PC-3 (cell line): ENCODE measurements around the gene FSD1L.

ENCODE experiments used
- EZH2 ChIP-seq: fragments of 300-600 bp; sonication (generic); IDR thresholded peaks from one replicate; pipeline ENCODE4 v1.6.1; 2017; ENCODE audit warnings: antibody characterized with exemption, mild to moderate bottlenecking, low read length; ENCODE audit not compliant: unreplicated experiment
- EZH2phosphoT487 ChIP-seq: fragments of 300-600 bp; sonication (generic); IDR thresholded peaks from 2 replicates; pipeline ENCODE4 v1.6.1; 2018; ENCODE audit warnings: mild to moderate bottlenecking, antibody characterized with exemption, low read length, borderline replicate concordance
- TF ChIP-seq, protein P1 (sequence below): fragments of 300-600 bp; sonication (generic); conservative IDR thresholded peaks from 2 replicates; pipeline ENCODE4 v1.5.1; 2017; ENCODE audit warnings: antibody characterized with exemption, low read depth, mild to moderate bottlenecking, low read length

DNA sequence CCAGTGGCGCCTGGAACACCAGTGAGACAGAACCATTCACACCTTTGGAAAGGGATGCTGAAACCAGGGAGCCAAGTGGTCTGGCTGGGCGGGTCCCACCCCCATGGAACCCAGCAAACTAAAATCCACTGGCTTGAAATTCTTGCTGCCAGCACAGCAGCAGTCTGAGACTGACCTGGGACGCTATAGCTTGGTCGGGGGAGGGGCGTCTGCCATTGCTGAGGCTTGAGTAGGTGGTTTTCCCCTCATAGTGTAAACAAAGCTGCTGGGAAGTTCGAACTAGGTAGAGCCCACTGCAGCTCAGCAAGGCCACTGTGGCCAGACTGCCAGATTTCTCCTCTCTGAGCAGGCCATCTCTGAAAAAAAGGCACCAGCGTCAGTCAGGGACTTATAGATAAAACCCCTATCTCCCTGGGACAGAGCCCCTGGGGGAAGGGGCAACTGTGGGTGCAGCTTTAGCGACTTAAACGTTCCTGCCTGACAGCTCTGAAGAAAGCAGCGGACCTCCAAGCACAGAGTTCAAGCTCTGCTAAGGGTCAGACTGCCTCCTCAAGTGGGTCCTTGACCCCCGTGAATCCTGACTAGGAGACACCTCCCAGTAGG lies 68.1 kb downstream of the FSD1L start:
- TF ChIP-seq, protein P1, sequence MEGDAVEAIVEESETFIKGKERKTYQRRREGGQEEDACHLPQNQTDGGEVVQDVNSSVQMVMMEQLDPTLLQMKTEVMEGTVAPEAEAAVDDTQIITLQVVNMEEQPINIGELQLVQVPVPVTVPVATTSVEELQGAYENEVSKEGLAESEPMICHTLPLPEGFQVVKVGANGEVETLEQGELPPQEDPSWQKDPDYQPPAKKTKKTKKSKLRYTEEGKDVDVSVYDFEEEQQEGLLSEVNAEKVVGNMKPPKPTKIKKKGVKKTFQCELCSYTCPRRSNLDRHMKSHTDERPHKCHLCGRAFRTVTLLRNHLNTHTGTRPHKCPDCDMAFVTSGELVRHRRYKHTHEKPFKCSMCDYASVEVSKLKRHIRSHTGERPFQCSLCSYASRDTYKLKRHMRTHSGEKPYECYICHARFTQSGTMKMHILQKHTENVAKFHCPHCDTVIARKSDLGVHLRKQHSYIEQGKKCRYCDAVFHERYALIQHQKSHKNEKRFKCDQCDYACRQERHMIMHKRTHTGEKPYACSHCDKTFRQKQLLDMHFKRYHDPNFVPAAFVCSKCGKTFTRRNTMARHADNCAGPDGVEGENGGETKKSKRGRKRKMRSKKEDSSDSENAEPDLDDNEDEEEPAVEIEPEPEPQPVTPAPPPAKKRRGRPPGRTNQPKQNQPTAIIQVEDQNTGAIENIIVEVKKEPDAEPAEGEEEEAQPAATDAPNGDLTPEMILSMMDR, result no peak
- TF ChIP-seq EZH2phosphoT487 (no peak), EZH2 (no peak)
